ENCODE data around the gene CHMP5.

The CHMP5 gene

GRCh38 chr9:33228606-33229005, 36.2 kb upstream of the CHMP5 start:
- no peak overlapping the region for H2BK5ac ChIP-seq (ENCODE audit: low read length)
- H3K27me3 ChIP-seq (ENCODE audit: control insufficient read depth in 3 of 3, insufficient read depth in 3 of 3, low read depth in 1 of 3, low read length in 3 of 3), result peaks cover 0 to 17% (median 0%) of the 10 kb centered on the region in 3 experiments
- H2AFZ ChIP-seq (ENCODE audit: low read length), result no peak overlapping the region
- no peak overlapping the region for H2BK12ac ChIP-seq (ENCODE audit: low read length)
- H3K4me3 ChIP-seq (ENCODE audit: low read length in 2 of 2), result no peak overlapping the region
- H3K23ac ChIP-seq (ENCODE audit: low read depth, low read length, poor library complexity), result no peak overlapping the region
- WGBS, 2 donors (ENCODE audit: extremely low coverage in 2 of 2, insufficient read length in 2 of 2, insufficient replicate concordance in 1 of 2), result no CpG with 5 or more reads among the region's 4 CpGs
- no peaks in the 10 kb centered on the region for H3K36me3 ChIP-seq (replicated peaks in 1 of 2; ENCODE audit: control insufficient read depth in 2 of 2, insufficient read depth in 2 of 2, low read length in 2 of 2)
- no peaks in the 10 kb centered on the region for H3K4me1 ChIP-seq (ENCODE audit: control insufficient read depth in 2 of 2, insufficient read depth in 1 of 2, low read depth in 1 of 2, low read length in 2 of 2)
- peak overlapping the region; percentile 57 for H3K9ac ChIP-seq (ENCODE audit: low read depth, low read length, poor library complexity)
- no peak overlapping the region for H3K4me2 ChIP-seq (ENCODE audit: insufficient read depth, low read length, poor library complexity, severe bottlenecking)
- no peak overlapping the region for H3K27ac ChIP-seq (replicated peaks; ENCODE audit: low read length)
- H2BK15ac ChIP-seq (ENCODE audit: low read length), result no peak overlapping the region
- H3K14ac ChIP-seq (ENCODE audit: low read length), result no peak overlapping the region
- H2BK120ac ChIP-seq (ENCODE audit: low read depth, low read length), result no peak overlapping the region
- H3K79me1 ChIP-seq (ENCODE audit: low read depth, low read length), result no peaks in the 10 kb centered on the region
- no peak overlapping the region for H4K91ac ChIP-seq (ENCODE audit: low read depth, low read length, poor library complexity)
- no peak overlapping the region for H3K4ac ChIP-seq (ENCODE audit: low read length)
- no peak overlapping the region for H4K8ac ChIP-seq (ENCODE audit: low read depth, low read length)
- no peak for DNase-seq (ENCODE audit: low spot score)
- no peaks in the 10 kb centered on the region for H3K9me3 ChIP-seq (replicated peaks in 1 of 2; ENCODE audit: control insufficient read depth in 2 of 2, insufficient read depth in 1 of 2, low read depth in 1 of 2, low read length in 2 of 2)
- H3K18ac ChIP-seq (ENCODE audit: low read length), result no peak overlapping the region
- no peak overlapping the region for H2AK5ac ChIP-seq (ENCODE audit: low read depth, low read length)

- DNase-seq (ENCODE audit: low spot score), result no peak
- Histone ChIP-seq H3K4me3 (ENCODE audit: low read length in 2 of 2) (no peak overlapping the region), H3K18ac (ENCODE audit: low read length) (no peak overlapping the region), H3K23ac (ENCODE audit: low read depth, low read length, poor library complexity) (no peak overlapping the region), H3K4ac (ENCODE audit: low read length) (no peak overlapping the region), H2BK12ac (ENCODE audit: low read length) (no peak overlapping the region), H4K8ac (ENCODE audit: low read depth, low read length) (no peak overlapping the region), H3K36me3 (replicated peaks in 1 of 2; ENCODE audit: control insufficient read depth in 2 of 2, insufficient read depth in 2 of 2, low read length in 2 of 2) (no peaks in the 10 kb centered on the region), H2BK15ac (ENCODE audit: low read length) (no peak overlapping the region), H3K9me3 (replicated peaks in 1 of 2; ENCODE audit: control insufficient read depth in 2 of 2, insufficient read depth in 1 of 2, low read depth in 1 of 2, low read length in 2 of 2) (no peaks in the 10 kb centered on the region), H3K27ac (replicated peaks; ENCODE audit: low read length) (no peak overlapping the region), H3K79me1 (ENCODE audit: low read depth, low read length) (no peaks in the 10 kb centered on the region), H3K14ac (ENCODE audit: low read length) (no peak overlapping the region), H3K9ac (ENCODE audit: low read depth, low read length, poor library complexity) (no peak overlapping the region), H2BK120ac (ENCODE audit: low read depth, low read length) (no peak overlapping the region), H3K4me1 (ENCODE audit: control insufficient read depth in 2 of 2, insufficient read depth in 1 of 2, low read depth in 1 of 2, low read length in 2 of 2) (no peaks in the 10 kb centered on the region), H2AK5ac (ENCODE audit: low read depth, low read length) (no peak overlapping the region), H4K91ac (ENCODE audit: low read depth, low read length, poor library complexity) (no peak overlapping the region), H3K27me3 (ENCODE audit: control insufficient read depth in 3 of 3, insufficient read depth in 3 of 3, low read depth in 1 of 3, low read length in 3 of 3) (peaks cover 0 to 22% (median 0%) of the 10 kb centered on the region in 3 experiments), H2AFZ (ENCODE audit: low read length) (no peak overlapping the region), H2BK5ac (ENCODE audit: low read length) (no peak overlapping the region), H3K4me2 (ENCODE audit: insufficient read depth, low read length, poor library complexity, severe bottlenecking) (no peak overlapping the region)
- no CpG with 5 or more reads among the region's 9 CpGs for WGBS, 2 donors (ENCODE audit: extremely low coverage in 2 of 2, insufficient read length in 2 of 2, insufficient replicate concordance in 1 of 2)
Observed at GRCh38 chr9:33229359-33230114, 35.3 kb upstream of the CHMP5 start.

GRCh38 chr9:33230756-33231622, 33.9 kb upstream of the CHMP5 start:
- no peak overlapping the region for H3K4me2 ChIP-seq (ENCODE audit: insufficient read depth, low read length, poor library complexity, severe bottlenecking)
- no peak overlapping the region for H4K91ac ChIP-seq (ENCODE audit: low read depth, low read length, poor library complexity)
- no peak overlapping the region for H3K4ac ChIP-seq (ENCODE audit: low read length)
- no peaks in the 10 kb centered on the region for H3K9me3 ChIP-seq (replicated peaks in 1 of 2; ENCODE audit: control insufficient read depth in 2 of 2, insufficient read depth in 1 of 2, low read depth in 1 of 2, low read length in 2 of 2)
- no peak overlapping the region for H2BK15ac ChIP-seq (ENCODE audit: low read length)
- H3K4me1 ChIP-seq (ENCODE audit: control insufficient read depth in 2 of 2, insufficient read depth in 1 of 2, low read depth in 1 of 2, low read length in 2 of 2), result no peaks in the 10 kb centered on the region
- no peak for DNase-seq (ENCODE audit: low spot score)
- no peak overlapping the region for H3K9ac ChIP-seq (ENCODE audit: low read depth, low read length, poor library complexity)
- no peak overlapping the region for H2BK120ac ChIP-seq (ENCODE audit: low read depth, low read length)
- no peak overlapping the region for H4K8ac ChIP-seq (ENCODE audit: low read depth, low read length)
- no peaks in the 10 kb centered on the region for H3K36me3 ChIP-seq (replicated peaks in 1 of 2; ENCODE audit: control insufficient read depth in 2 of 2, insufficient read depth in 2 of 2, low read length in 2 of 2)
- H2AFZ ChIP-seq (ENCODE audit: low read length), result no peak overlapping the region
- peaks cover 0 to 22% (median 0%) of the 10 kb centered on the region in 3 experiments for H3K27me3 ChIP-seq (ENCODE audit: control insufficient read depth in 3 of 3, insufficient read depth in 3 of 3, low read depth in 1 of 3, low read length in 3 of 3)
- no CpG with 5 or more reads among the region's 13 CpGs for WGBS, 2 donors (ENCODE audit: extremely low coverage in 2 of 2, insufficient read length in 2 of 2, insufficient replicate concordance in 1 of 2)
- no peak overlapping the region for H3K4me3 ChIP-seq (ENCODE audit: low read length in 2 of 2)
- no peak overlapping the region for H3K14ac ChIP-seq (ENCODE audit: low read length)
- H3K18ac ChIP-seq (ENCODE audit: low read length), result no peak overlapping the region
- no peaks in the 10 kb centered on the region for H3K79me1 ChIP-seq (ENCODE audit: low read depth, low read length)
- no peak overlapping the region for H2BK5ac ChIP-seq (ENCODE audit: low read length)
- H3K27ac ChIP-seq (replicated peaks; ENCODE audit: low read length), result no peak overlapping the region
- H2AK5ac ChIP-seq (ENCODE audit: low read depth, low read length), result no peak overlapping the region
- H3K23ac ChIP-seq (ENCODE audit: low read depth, low read length, poor library complexity), result no peak overlapping the region
- no peak overlapping the region for H2BK12ac ChIP-seq (ENCODE audit: low read length)

- H3K27ac ChIP-seq (replicated peaks; ENCODE audit: low read length), result no peak overlapping the region
- H3K36me3 ChIP-seq (replicated peaks in 1 of 2; ENCODE audit: control insufficient read depth in 2 of 2, insufficient read depth in 2 of 2, low read length in 2 of 2), result no peaks in the 10 kb centered on the region
- no peak overlapping the region for H3K9ac ChIP-seq (ENCODE audit: low read depth, low read length, poor library complexity)
- no peak overlapping the region for H2BK120ac ChIP-seq (ENCODE audit: low read depth, low read length)
- peaks cover 0 to 1% of the 10 kb centered on the region in 2 donors for H3K4me1 ChIP-seq (ENCODE audit: control insufficient read depth in 2 of 2, insufficient read depth in 1 of 2, low read depth in 1 of 2, low read length in 2 of 2)
- no peak overlapping the region for H2BK12ac ChIP-seq (ENCODE audit: low read length)
- no peak overlapping the region for H4K91ac ChIP-seq (ENCODE audit: low read depth, low read length, poor library complexity)
- H3K18ac ChIP-seq (ENCODE audit: low read length), result no peak overlapping the region
- no peaks in the 10 kb centered on the region for H3K79me1 ChIP-seq (ENCODE audit: low read depth, low read length)
- DNase-seq (ENCODE audit: low spot score), result no peak
- peaks cover 0 to 24% (median 2%) of the 10 kb centered on the region in 3 experiments for H3K27me3 ChIP-seq (ENCODE audit: control insufficient read depth in 3 of 3, insufficient read depth in 3 of 3, low read depth in 1 of 3, low read length in 3 of 3)
- H3K9me3 ChIP-seq (replicated peaks in 1 of 2; ENCODE audit: control insufficient read depth in 2 of 2, insufficient read depth in 1 of 2, low read depth in 1 of 2, low read length in 2 of 2), result no peaks in the 10 kb centered on the region
- no peak overlapping the region for H3K4me3 ChIP-seq (ENCODE audit: low read length in 2 of 2)
- no peak overlapping the region for H2AFZ ChIP-seq (ENCODE audit: low read length)
- no peak overlapping the region for H2BK15ac ChIP-seq (ENCODE audit: low read length)
- H3K14ac ChIP-seq (ENCODE audit: low read length), result no peak overlapping the region
- no peak overlapping the region for H3K4ac ChIP-seq (ENCODE audit: low read length)
- no CpG with 5 or more reads among the region's 2 CpGs for WGBS, 2 donors (ENCODE audit: extremely low coverage in 2 of 2, insufficient read length in 2 of 2, insufficient replicate concordance in 1 of 2)
- H2BK5ac ChIP-seq (ENCODE audit: low read length), result no peak overlapping the region
- H3K4me2 ChIP-seq (ENCODE audit: insufficient read depth, low read length, poor library complexity, severe bottlenecking), result no peak overlapping the region
- no peak overlapping the region for H3K23ac ChIP-seq (ENCODE audit: low read depth, low read length, poor library complexity)
- no peak overlapping the region for H2AK5ac ChIP-seq (ENCODE audit: low read depth, low read length)
- H4K8ac ChIP-seq (ENCODE audit: low read depth, low read length), result no peak overlapping the region
Observed at GRCh38 chr9:33231623-33231942, 33.3 kb upstream of the CHMP5 start.

Measured in neuronal stem cell (in vitro differentiated cells).